ENCODE measurements around the gene TRIM74.
"Not testable (repeated sequence)": the region's sequence is repeated elsewhere in the genome, so short reads cannot be mapped to it uniquely, and the experiment has no call there.

DNA sequence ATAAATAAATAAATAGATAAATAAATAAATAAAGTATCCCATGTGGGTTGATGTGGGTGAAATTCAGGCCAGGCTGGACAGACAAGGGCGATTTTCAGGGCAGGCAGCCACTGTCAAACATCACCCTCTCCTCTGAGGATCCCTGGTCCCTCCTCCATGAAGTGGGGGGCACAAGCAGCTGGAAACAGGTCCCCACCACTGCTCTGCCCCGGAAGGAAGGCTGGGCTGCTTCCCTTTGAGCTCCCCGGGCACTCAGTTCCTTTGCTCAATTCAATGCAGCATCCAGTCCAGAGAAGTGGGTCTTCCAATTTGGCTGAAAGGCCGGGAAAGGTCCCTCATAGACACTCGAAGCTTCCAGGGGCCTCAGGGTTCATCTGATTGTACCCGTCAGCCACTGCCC, 11.1 kb upstream of the TRIM74 start:
- TF ChIP-seq, protein P1, sequence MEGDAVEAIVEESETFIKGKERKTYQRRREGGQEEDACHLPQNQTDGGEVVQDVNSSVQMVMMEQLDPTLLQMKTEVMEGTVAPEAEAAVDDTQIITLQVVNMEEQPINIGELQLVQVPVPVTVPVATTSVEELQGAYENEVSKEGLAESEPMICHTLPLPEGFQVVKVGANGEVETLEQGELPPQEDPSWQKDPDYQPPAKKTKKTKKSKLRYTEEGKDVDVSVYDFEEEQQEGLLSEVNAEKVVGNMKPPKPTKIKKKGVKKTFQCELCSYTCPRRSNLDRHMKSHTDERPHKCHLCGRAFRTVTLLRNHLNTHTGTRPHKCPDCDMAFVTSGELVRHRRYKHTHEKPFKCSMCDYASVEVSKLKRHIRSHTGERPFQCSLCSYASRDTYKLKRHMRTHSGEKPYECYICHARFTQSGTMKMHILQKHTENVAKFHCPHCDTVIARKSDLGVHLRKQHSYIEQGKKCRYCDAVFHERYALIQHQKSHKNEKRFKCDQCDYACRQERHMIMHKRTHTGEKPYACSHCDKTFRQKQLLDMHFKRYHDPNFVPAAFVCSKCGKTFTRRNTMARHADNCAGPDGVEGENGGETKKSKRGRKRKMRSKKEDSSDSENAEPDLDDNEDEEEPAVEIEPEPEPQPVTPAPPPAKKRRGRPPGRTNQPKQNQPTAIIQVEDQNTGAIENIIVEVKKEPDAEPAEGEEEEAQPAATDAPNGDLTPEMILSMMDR (conservative IDR thresholded peaks at IDR 0.05; ENCODE audit: low read depth, low read length): not testable (repeated sequence)
- TF ChIP-seq EZH2 (IDR thresholded peaks at IDR 0.05; ENCODE audit: low read length, unreplicated experiment): not testable (repeated sequence)
